GM13976 (cell line): ENCODE data around the gene NEXMIF.

Source experiments
- DNase-seq: peaks from one replicate; pipeline ENCODE4 v3.0.0; 2012; ENCODE audit warnings: low spot score
- in situ Hi-C: fragments of 300-500 bp; cut with MboI; formaldehyde crosslinking; loops from one replicate; pipeline ENCODE4 v1.12.0; 2022; ENCODE audit warnings: low sequenced_read_pairs, mixed read lengths, inconsistent platforms; ENCODE audit not compliant: unreplicated experiment
- TF ChIP-seq, protein P1 (sequence below): IDR thresholded peaks from 2 replicates; pipeline ENCODE4 v1.5.1; 2012; ENCODE audit warnings: borderline replicate concordance, mild to moderate bottlenecking; ENCODE audit not compliant: insufficient read depth; ENCODE audit errors: extremely low read depth, missing control alignments, control extremely low read depth

NEXMIF gene

DNA sequence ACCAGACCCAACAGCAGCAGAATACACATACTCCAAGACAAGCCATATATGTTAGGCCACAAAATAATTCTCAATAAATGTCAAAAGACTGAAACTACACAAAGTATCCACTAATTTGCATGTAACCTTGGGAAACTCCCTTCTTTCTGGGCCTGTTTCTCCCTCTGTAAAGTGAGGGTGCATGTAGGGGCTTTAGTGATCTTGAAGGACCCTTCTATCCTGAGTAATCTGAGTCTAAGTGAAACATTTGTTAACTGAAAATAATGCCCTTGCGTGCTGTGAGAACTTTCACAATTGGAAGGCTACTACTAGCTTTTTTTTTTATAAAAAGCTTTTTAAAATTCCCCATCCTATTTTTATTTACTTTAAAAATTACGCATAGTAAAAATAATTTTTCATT is 125.2 kb downstream of the NEXMIF start:
- no peak for DNase-seq
- in situ Hi-C loops: no loop called here
- TF ChIP-seq, protein P1, sequence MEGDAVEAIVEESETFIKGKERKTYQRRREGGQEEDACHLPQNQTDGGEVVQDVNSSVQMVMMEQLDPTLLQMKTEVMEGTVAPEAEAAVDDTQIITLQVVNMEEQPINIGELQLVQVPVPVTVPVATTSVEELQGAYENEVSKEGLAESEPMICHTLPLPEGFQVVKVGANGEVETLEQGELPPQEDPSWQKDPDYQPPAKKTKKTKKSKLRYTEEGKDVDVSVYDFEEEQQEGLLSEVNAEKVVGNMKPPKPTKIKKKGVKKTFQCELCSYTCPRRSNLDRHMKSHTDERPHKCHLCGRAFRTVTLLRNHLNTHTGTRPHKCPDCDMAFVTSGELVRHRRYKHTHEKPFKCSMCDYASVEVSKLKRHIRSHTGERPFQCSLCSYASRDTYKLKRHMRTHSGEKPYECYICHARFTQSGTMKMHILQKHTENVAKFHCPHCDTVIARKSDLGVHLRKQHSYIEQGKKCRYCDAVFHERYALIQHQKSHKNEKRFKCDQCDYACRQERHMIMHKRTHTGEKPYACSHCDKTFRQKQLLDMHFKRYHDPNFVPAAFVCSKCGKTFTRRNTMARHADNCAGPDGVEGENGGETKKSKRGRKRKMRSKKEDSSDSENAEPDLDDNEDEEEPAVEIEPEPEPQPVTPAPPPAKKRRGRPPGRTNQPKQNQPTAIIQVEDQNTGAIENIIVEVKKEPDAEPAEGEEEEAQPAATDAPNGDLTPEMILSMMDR: no peak

DNA sequence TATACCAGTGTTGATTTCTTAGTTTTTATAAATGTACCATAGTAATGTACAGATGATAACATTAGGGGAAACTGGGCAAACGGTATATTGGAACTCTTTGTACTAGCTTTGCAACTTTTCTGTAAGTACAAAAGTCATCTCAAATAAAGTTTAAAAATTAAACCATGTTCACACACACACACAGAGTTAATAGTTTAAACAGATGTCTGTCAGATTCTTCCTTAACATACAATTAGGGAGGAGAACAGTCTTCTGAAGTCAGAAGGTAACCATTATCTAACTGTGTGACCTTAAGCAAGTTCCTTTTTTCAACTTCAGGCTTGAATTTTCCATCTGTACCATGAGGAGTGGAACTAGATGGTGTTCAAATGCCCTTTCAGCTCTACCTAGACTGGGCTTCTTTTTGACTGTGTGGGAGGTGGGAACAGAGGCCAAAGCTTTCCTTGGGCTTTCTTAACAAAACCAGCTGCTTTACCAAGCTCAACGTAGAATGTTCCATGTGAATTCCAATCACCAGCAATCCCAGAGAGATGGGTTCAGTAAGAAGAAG is 127.8 kb downstream of the NEXMIF start:
- in situ Hi-C loops: no loop called here
- TF ChIP-seq, protein P1: no peak
- DNase-seq: no peak

DNA sequence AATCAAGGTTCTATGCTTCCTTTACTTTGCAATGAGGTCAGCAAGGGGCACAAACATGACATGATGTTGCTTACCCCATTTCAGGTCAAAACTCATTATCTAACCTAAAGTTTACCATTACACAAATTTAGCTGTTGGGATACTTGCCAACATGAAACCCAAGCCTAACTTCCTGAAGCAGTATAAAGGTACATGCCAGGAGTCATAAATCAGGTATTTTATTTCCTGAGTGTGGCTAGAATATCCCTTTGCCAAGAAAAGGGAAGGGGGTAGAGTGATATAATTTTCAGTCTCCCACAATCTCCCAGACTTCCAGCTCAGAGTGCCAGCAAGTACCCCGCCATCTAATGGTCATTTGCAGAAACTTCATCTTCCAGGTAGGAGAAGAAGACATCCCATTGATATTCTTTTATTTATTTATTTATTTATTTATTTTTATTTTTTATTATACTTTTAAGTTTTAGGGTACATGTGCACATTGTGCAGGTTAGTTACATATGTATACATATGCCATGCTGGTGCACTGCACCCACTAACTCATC is 136.6 kb downstream of the NEXMIF start:
- no peak for DNase-seq
- TF ChIP-seq, protein P1: no peak
- in situ Hi-C loops: no loop called here

DNA sequence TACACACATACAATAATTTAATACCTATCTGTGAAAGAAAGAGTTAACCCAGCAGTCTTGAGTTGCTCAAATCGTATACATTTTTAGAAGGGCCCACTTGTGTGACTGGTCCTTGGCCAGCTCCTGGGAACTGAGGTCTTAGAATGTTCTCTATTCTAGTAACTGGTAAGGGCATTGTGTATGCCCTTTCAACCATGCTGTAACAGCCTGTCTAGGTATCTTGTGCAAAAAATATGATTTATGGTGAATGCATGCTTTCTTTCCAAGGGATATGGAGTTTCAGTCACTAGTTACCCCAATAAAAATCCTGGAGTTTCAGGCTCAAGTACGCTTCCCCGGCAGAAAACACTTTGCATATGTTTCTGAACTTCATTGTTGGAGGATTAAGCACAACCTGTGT is 140.6 kb downstream of the NEXMIF start:
- TF ChIP-seq, protein P1: no peak
- in situ Hi-C loops: no loop called here

DNA sequence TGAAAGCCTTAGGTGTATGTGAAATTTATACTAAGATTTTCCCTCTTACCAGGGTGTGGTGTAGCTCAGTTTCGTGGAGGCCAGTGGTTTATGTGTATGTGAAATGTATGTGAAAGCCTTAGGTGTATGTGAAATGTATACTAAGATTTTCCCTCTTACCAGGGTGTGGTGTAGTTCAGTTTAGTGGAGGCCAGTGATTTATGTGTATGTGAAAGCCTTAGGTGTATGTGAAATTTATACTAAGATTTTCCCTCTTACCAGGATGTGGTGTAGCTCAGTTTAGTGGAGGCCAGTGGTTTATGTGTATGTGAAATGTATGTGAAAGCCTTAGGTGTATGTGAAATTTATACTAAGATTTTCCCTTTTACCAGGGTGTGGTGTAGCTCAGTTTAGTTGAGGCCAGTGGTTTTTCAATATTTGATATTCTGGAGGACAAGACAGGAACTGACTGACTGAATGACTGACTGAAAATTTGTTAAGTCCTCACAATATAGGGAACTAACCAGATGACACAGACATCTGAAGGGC is 143.7 kb downstream of the NEXMIF start:
- in situ Hi-C loops: no loop called here
- peak; percentile 27 for DNase-seq
- TF ChIP-seq, protein P1: no peak

More for the DNA sequence above, 140.6 kb downstream of the NEXMIF start:
- no peak for DNase-seq

DNA sequence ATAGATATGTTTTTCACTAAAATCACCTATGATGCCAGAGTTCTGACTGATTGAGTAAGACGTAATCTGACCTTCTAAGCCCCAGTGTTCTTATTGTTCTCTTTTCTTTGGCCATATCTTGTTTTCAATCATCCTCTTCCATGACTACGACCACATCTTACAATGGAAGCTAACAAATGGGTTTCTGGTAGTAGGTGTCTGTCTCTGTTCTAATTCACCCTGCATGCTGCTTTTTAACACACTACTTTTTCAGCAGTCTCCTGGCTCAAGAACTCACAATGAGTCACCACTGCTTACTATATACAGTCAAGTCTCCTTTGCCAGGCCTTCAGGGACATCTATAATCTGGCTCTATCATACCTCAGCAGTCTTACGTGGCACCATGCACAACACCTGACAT is 146.1 kb downstream of the NEXMIF start:
- TF ChIP-seq, protein P1: no peak
- DNase-seq: peak; percentile 13
- in situ Hi-C loops: no loop called here

DNA sequence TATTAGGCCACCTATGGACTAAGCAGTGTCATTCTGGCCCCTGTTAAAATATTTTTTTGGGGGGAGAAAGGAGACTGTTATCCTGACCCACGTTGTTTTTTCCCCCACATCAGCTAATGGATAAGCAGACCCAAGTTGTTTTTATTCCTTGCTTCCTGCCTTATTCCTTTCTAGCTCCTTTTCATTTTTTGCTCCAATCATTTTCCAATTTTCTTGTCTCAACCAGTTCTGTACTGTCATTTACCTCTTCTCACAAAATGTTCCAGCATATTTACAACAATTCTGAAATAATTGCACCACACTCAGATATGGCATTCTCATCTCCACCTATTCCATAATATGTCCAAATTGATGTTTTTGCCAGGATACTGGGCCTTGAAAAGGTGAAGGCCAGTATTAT is 150.3 kb downstream of the NEXMIF start:
- in situ Hi-C loops: no loop called here
- TF ChIP-seq, protein P1: no peak
- no peak for DNase-seq
